ENCODE measurements around the gene CGB1. TPM values are rescaled to one million over a fixed set of nuclear protein-coding genes. Genes with fewer than 3 reads are reported as not detected.
"Not testable (repeated sequence)": the region's sequence is repeated elsewhere in the genome, so short reads cannot be mapped to it uniquely, and the experiment has no call there.

The CGB1 gene
- total RNA-seq, 2 experiments from 2014 or later = not detected

- CTCF ChIA-PET = no interaction called here
- no peaks in the 10 kb centered on the region for H3K36me3 Mint-ChIP-seq
- DNase-seq (no peak), ATAC-seq (no peak)
- peaks cover 3% of the 10 kb centered on the region for H3K9me3 Mint-ChIP-seq (ENCODE audit: low read depth)
- H3K4me1 Mint-ChIP-seq = peaks cover 2% of the 10 kb centered on the region
- no peak overlapping the region for H3K4me3 Mint-ChIP-seq
- peaks cover 76% of the 10 kb centered on the region for H3K27me3 Mint-ChIP-seq
- H3K27ac Mint-ChIP-seq = no peak overlapping the region
Observed at GRCh38 chr19:49067554-49067953, 30.9 kb upstream of the CGB1 start.

GRCh38 chr19:49065905-49066512 lies 29.3 kb upstream of the CGB1 start:
- Mint-ChIP-seq H3K27ac (no peak overlapping the region), H3K36me3 (no peaks in the 10 kb centered on the region), H3K9me3 (ENCODE audit: low read depth) (peaks cover 3% of the 10 kb centered on the region), H3K4me1 (peaks cover 2% of the 10 kb centered on the region), H3K27me3 (peaks cover 72% of the 10 kb centered on the region), H3K4me3 (no peak overlapping the region)
- DNase-seq (no peak), ATAC-seq (no peak)
- CTCF ChIA-PET = no interaction called here

GRCh38 chr19:49064768-49065611 lies 28.3 kb upstream of the CGB1 start, which contains the start of gene NTF4:
Gene NTF4, minus strand, starts transcription at chr19:49064818. Its CDS starts 2,821 bp downstream, at chr19:49061997.
- Mint-ChIP-seq H3K9me3 (ENCODE audit: low read depth) (peaks cover 3% of the 10 kb centered on the region), H3K27ac (no peak within 1 kb of the TSS), H3K36me3 (no peaks in the 10 kb centered on the region), H3K27me3 (peaks cover 72% of the 10 kb centered on the region), H3K4me1 (peaks cover 2% of the 10 kb centered on the region), H3K4me3 (no peak within 1 kb of the TSS)
- ATAC-seq = no peak
- CTCF ChIA-PET = interaction anchor here (0.8 kb wide), 1 partner anchor 9 kb away, joined by 4 read pairs; no protein-coding TSS in a partner anchor
- DNase-seq = no peak

- peaks cover 2% of the 10 kb centered on the region for H3K4me1 Mint-ChIP-seq
- no peak overlapping the region for H3K27ac Mint-ChIP-seq
- H3K4me3 Mint-ChIP-seq = no peak overlapping the region
- ATAC-seq (no peak), DNase-seq (no peak)
- no peaks in the 10 kb centered on the region for H3K36me3 Mint-ChIP-seq
- CTCF ChIA-PET = interaction anchor here (0.8 kb wide), 1 partner anchor 9 kb away, joined by 4 read pairs; no protein-coding TSS in a partner anchor
- H3K9me3 Mint-ChIP-seq (ENCODE audit: low read depth) = no peaks in the 10 kb centered on the region
- H3K27me3 Mint-ChIP-seq = peaks cover 72% of the 10 kb centered on the region
Observed at GRCh38 chr19:49064029-49064629, 27.4 kb upstream of the CGB1 start.

GRCh38 chr19:49061445-49061844 lies 24.8 kb upstream of the CGB1 start:
- Mint-ChIP-seq H3K27ac (no peak overlapping the region), H3K27me3 (peaks cover 75% of the 10 kb centered on the region), H3K9me3 (ENCODE audit: low read depth) (no peaks in the 10 kb centered on the region), H3K4me3 (no peak overlapping the region), H3K4me1 (peaks cover 18% of the 10 kb centered on the region), H3K36me3 (no peaks in the 10 kb centered on the region)
- CTCF ChIA-PET = interaction anchor here (1.4 kb wide), 2 partner anchors 9 to 68 kb away, joined by 3 read pairs; partner anchors contain the start of gene RUVBL2
- no peak for DNase-seq
- ATAC-seq = no peak

- Mint-ChIP-seq H3K4me3 (no peak overlapping the region), H3K9me3 (ENCODE audit: low read depth) (no peaks in the 10 kb centered on the region), H3K27me3 (peaks cover 75% of the 10 kb centered on the region), H3K36me3 (no peaks in the 10 kb centered on the region), H3K4me1 (peaks cover 23% of the 10 kb centered on the region), H3K27ac (no peak overlapping the region)
- CTCF ChIA-PET = interaction anchor here (1.4 kb wide), 2 partner anchors 9 to 67 kb away, joined by 3 read pairs; partner anchors contain the start of gene RUVBL2
- ATAC-seq = no peak
- no peak for DNase-seq
Observed at GRCh38 chr19:49061000-49061399, 24.3 kb upstream of the CGB1 start.

GRCh38 chr19:49059053-49059452 lies 22.4 kb upstream of the CGB1 start:
- Mint-ChIP-seq H3K27ac (no peak overlapping the region), H3K36me3 (no peaks in the 10 kb centered on the region), H3K4me3 (no peak overlapping the region), H3K9me3 (ENCODE audit: low read depth) (no peaks in the 10 kb centered on the region), H3K27me3 (peaks cover 73% of the 10 kb centered on the region), H3K4me1 (peaks cover 24% of the 10 kb centered on the region)
- CTCF ChIA-PET = interaction anchor here (1.2 to 1.7 kb wide), 2 partner anchors 16 to 66 kb away, joined by 3 to 7 read pairs; partner anchors contain the start of genes GYS1 and RUVBL2
- ATAC-seq = no peak
- no peak for DNase-seq

GRCh38 chr19:49058562-49058961 lies 21.9 kb upstream of the CGB1 start:
- Mint-ChIP-seq H3K4me3 (no peak overlapping the region), H3K9me3 (ENCODE audit: low read depth) (no peaks in the 10 kb centered on the region), H3K36me3 (no peaks in the 10 kb centered on the region), H3K27me3 (peaks cover 68% of the 10 kb centered on the region), H3K27ac (no peak overlapping the region), H3K4me1 (peaks cover 24% of the 10 kb centered on the region)
- ATAC-seq = no peak
- DNase-seq = no peak
- CTCF ChIA-PET = interaction anchor here (0.7 to 1.7 kb wide), 4 partner anchors 17 to 149 kb away, joined by 3 to 7 read pairs (median 4); partner anchors contain the start of genes GYS1 and RUVBL2

- no peaks in the 10 kb centered on the region for H3K9me3 Mint-ChIP-seq (ENCODE audit: low read depth)
- no peak within 1 kb of the TSS for H3K27ac Mint-ChIP-seq
- DNase-seq (no peak), ATAC-seq (peak; percentile 18)
- peaks cover 62% of the 10 kb centered on the region for H3K27me3 Mint-ChIP-seq
- H3K4me3 Mint-ChIP-seq = peak within 1 kb of the TSS; percentile 52
- CTCF ChIA-PET = interaction anchor here (0.7 to 1.7 kb wide), 4 partner anchors 24 to 149 kb away, joined by 3 to 7 read pairs (median 4); partner anchors contain the start of genes GYS1 and RUVBL2
- no peaks in the 10 kb centered on the region for H3K36me3 Mint-ChIP-seq
- H3K4me1 Mint-ChIP-seq = peaks cover 24% of the 10 kb centered on the region
Observed at GRCh38 chr19:49057636-49058234, 21.0 kb upstream of the CGB1 start, which contains the start of gene CGB7. Gene CGB7, minus strand, starts transcription at chr19:49057749. Its CDS starts 2,374 bp downstream, at chr19:49055375.

- H3K27ac Mint-ChIP-seq; H3K36me3 Mint-ChIP-seq; H3K9me3 Mint-ChIP-seq (ENCODE audit: low read depth); DNase-seq: not testable (repeated sequence)
- H3K4me1 Mint-ChIP-seq = peaks cover 24% of the 10 kb centered on the region
- peak; percentile 38 for ATAC-seq
- CTCF ChIA-PET = interaction anchor here (0.6 to 2.0 kb wide), 11 partner anchors 11 to 262 kb away, joined by 3 to 10 read pairs (median 4); partner anchors contain the start of genes GYS1 and RUVBL2
- peak overlapping the region; percentile 52 for H3K4me3 Mint-ChIP-seq
- peaks cover 62% of the 10 kb centered on the region for H3K27me3 Mint-ChIP-seq
Observed at GRCh38 chr19:49056902-49057596, 20.4 kb upstream of the CGB1 start.

- Mint-ChIP-seq H3K27me3 (peaks cover 58% of the 10 kb centered on the region), H3K4me1 (peaks cover 22% of the 10 kb centered on the region), H3K9me3 (ENCODE audit: low read depth) (no peaks in the 10 kb centered on the region), H3K4me3 (peak overlapping the region; percentile 52), H3K27ac (no peak overlapping the region), H3K36me3 (no peaks in the 10 kb centered on the region)
- CTCF ChIA-PET = interaction anchor here (0.6 to 2.0 kb wide), 9 partner anchors 11 to 261 kb away, joined by 3 to 10 read pairs (median 3); partner anchors contain the start of genes GYS1 and RUVBL2
- DNase-seq (peak; percentile 73), ATAC-seq (peak; percentile 86)
Observed at GRCh38 chr19:49056101-49056901, 19.6 kb upstream of the CGB1 start.

Measured in activated CD8-positive, alpha-beta memory T cell treated with anti-CD3 and anti-CD28 coated beads, Interleukin-2, amount 10 ng/mL, durations not matched to agents 7 days and 5 days (primary cell).